ENCODE measurements around the gene MACF1.
"Not testable (repeated sequence)": the region's sequence is repeated elsewhere in the genome, so short reads cannot be mapped to it uniquely, and the experiment has no call there.

Gene MACF1

DNA sequence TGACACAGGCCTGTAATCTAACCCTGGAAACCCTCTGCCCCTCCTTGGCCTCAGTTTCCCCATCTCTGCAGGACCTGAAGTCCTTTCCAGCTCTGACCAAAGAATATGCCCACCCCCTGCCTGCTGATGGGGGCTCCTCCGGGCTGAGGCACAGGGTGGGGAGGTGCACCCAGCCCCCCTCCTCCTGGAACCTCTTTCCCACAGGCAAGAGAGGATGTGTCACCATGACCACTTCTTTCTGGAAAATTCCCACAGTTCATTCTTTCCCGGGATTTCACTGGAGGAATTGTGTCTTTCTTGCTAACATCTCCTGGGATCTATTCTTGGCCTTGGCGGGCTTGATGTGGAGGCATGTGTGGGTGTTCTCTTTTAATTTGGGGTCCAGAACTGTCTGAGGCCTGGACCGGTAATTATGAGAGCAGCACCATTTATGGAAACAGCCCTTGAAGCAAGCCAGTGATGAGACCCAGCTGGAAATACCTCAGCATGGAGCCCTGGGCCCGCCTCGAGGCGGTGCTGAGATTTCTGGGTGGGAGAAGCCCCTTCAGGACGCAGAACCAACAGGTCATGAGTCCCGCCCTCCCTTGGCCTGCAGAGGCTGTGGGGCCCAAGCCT, 293.7 kb downstream of the MACF1 start:
- DNase-seq = not testable (repeated sequence)

- not testable (repeated sequence) for DNase-seq
Observed at GRCh38 chr1:39498821-39499220, 294.3 kb downstream of the MACF1 start.

- DNase-seq = no peak
Observed at GRCh38 chr1:39499668-39500067, 295.2 kb downstream of the MACF1 start.

- no peak for DNase-seq
Observed at GRCh38 chr1:39500862-39501389, 296.4 kb downstream of the MACF1 start.

DNA sequence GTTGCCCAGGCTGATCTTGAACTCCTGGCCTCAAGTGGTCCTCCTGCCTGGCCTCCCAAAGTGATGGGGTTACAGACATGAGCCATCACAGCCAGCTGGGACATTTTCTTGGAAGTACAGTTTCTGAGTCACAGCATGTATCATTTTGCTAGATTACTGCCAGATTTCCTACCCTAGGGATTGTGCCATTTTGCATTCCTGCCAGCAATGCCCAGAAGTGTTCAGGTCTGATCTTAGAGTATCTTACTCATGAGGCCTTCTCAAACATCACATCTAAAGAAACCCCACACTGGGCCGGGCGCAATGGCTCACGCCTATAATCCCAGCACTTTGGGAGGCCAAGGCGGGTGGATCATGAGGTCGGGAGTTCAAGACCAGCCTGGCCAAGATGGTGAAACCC, 297.2 kb downstream of the MACF1 start:
- DNase-seq = no peak

DNA sequence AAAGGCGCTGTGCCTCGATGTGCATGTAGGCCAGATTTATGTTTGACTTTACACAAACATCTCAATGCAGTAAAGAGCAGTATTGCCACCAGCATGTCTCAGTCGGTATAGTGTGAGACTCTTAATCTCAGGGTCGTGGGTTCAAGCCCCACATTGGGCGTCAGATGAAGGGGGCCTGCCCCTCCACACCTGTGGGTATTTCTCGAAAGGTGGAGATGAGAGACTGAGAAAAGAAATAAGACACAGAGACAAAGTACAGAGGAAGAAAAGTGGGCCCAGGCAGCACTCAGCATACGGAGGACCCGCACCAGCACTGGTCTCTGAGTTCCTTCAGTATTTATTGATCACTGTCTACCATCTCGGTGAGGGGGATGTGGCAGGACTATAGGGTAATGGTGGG, 299.9 kb downstream of the MACF1 start:
- not testable (repeated sequence) for DNase-seq

GRCh38 chr1:39505289-39505688, 300.8 kb downstream of the MACF1 start:
- DNase-seq = no peak

DNA sequence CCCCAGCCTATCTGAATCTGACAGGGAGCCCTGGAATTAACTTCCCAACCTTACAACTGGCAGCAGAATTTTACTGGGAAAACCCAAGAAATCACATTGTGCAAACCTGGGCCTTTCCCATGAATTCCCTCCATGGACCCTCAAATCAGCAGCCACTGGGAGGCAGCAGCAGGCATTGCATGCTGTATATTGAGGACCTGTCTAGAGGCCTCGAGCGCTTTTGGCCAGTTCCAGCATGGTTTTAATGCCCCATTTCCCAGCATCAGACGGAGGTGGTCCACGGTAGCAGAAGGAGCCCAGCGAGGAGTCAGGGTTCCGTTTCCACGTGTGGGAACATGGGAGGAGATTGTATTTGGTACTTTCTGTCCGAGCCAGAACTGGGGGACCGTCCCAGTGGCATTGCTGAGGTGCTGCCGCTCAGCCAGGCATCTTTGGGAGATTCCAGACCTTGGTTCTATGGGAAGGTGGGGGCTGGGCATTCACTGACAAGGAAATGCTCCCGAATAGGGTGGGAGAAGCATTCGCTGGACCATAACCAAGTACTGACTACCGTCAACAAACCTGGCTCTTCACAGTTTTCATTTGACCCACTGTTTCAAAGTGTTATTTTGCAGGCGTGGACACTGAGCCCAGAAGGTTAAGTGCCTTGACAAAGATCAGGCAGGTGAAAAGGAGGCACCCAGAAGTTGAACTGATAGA, 302.9 kb downstream of the MACF1 start:
- no peak for DNase-seq

DNA sequence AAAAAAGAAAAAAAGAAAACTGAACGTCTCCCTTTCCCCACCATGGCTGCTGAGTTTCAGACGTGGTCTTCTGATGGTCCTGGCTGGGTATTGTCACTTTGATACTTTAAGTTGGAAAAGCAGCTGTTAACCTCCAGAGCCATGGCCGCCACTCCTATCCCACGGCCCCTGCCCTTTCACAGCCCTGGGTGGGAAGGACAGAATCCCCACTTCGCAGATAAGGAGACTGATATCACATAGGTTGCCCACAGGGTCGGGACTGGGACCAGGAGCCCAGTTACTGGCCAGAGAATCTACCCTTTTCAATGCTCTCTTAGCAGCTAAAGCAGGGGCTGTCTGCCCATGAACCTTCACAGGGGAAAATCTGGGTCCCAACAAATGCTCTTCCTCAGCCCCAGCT, 303.8 kb downstream of the MACF1 start:
- no peak for DNase-seq

- no peak for DNase-seq
Observed at GRCh38 chr1:39508857-39509305, 304.4 kb downstream of the MACF1 start.

DNA sequence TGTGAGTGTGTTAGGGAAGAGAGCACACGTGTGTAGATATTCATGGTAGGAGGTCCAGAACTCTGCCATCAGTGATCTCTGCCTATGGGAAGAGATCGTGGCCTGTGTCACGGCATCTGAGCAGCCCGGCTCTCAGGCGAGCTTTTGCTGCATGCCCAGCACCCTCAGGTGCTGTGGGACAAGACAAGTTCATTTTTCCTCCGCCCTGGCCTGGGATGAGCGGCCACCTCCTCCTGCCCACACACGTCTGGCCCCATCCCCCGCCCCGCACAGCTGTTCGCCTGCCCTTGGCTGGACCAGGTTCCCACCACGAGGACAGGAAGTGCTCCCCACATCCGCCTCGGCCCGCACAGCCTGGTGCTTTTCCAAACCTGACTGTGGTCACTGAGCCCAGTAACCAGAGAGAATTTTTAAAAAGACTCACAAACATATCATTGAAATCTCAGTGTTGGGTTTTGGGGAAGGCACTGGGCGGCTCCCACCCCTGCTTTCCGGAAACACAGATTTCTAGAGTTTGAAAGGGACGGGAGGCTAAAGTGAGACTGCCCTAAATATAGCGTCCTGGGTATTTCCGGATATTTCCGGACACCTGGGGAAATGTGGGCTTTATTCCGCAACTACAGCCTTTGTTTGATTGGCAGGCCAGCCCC, 305.0 kb downstream of the MACF1 start:
- no peak for DNase-seq

- not testable (repeated sequence) for DNase-seq
Observed at GRCh38 chr1:39510570-39511186, 306.2 kb downstream of the MACF1 start.

DNA sequence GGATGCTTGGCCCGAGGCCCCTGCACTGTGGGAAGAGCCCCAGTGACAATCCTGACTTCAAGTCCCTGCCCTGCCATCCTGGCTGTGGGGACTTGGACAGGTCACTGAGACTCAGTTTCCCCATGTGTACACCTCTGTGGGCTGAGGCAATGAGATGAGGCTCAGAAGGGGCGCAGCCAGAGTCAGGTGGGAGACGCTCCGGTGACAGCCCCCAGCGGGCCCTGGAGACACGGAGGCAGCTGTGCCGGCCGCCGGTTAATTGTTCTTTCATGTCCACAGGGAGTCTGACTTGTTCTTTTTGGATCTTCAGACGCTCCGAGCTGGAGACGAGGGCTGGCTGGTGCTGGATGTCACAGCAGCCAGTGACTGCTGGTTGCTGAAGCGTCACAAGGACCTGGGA, 307.0 kb downstream of the MACF1 start:
- DNase-seq = not testable (repeated sequence)

GRCh38 chr1:39512234-39512847, 307.8 kb downstream of the MACF1 start:
- DNase-seq = not testable (repeated sequence)

DNA sequence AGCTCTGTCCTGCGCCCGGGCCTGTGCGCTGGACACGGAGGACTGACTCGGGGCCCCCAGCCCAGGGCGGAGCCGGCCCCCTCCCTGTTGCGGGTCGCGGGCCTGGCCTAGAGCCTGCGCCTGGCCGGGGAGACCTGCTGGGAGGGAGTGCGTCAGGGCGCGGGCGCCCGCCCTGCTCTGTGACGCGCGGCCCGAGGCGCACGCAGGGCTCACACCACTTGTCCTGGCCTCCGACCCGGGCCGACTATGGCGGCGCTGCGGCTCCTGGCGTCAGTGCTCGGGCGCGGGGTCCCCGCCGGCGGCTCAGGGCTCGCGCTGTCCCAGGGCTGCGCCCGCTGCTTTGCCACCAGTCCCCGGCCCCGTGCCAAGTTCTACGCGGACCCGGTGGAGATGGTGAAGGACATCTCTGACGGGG, 310.2 kb downstream of the MACF1 start:
- not testable (repeated sequence) for DNase-seq

DNA sequence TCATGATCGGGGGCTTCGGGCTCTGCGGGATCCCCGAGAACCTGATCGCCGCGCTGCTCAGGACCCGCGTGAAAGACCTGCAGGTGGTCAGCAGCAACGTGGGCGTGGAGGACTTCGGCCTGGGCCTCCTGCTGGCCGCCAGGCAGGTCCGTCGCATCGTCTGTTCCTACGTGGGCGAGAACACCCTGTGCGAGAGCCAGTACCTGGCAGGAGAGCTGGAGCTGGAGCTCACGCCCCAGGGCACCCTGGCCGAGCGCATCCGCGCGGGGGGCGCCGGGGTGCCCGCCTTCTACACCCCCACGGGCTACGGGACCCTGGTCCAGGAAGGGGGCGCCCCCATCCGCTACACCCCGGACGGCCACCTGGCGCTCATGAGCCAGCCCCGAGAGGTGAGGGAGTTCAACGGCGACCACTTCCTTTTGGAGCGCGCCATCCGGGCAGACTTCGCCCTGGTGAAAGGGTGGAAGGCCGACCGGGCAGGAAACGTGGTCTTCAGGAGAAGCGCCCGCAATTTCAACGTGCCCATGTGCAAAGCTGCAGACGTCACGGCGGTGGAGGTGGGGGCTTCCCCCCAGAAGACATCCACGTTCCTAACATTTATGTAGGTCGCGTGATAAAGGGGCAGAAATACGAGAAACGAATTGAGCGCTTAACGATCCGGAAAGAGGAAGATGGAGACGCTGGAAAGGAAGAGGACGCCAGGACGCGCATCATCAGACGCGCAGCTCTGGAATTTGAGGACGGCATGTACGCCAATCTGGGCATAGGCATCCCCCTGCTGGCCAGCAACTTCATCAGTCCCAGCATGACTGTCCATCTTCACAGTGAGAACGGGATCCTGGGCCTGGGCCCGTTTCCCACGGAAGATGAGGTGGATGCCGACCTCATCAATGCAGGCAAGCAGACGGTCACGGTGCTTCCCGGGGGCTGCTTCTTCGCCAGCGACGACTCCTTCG, 310.9 kb downstream of the MACF1 start:
- DNase-seq = not testable (repeated sequence)

- not testable (repeated sequence) for DNase-seq
Observed at GRCh38 chr1:39516841-39517240, 312.3 kb downstream of the MACF1 start.

GRCh38 chr1:39517936-39518335, 313.4 kb downstream of the MACF1 start:
- not testable (repeated sequence) for DNase-seq

DNA sequence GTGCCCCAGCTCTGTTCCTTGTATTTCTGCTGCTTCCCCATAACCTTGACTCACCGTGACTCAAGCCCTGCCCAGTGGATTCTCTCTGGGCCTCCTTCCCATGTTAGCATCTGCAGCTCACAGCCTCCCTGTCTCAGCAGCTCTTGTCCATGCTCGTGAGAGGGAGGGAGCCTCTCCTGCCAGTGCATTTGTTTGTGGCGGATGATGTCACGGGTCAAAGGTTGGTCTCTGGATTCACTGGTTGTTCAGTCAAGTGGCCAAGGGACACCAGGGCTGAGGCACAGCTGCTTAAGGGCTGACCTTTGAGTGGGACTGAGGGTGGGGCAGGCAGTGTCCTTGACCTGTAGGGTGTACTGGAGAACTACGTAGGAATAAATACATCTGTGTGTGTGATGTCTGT, 314.9 kb downstream of the MACF1 start:
- DNase-seq = not testable (repeated sequence)

GRCh38 chr1:39522221-39522620, 317.7 kb downstream of the MACF1 start:
- DNase-seq = not testable (repeated sequence)
